ENCODE results near the gene CCDC157.
"Not testable (repeated sequence)": the region's sequence is repeated elsewhere in the genome, so short reads cannot be mapped to it uniquely, and the experiment has no call there.

- TF ChIP-seq POLR2A, CTCF (IDR thresholded peaks at IDR 0.05): not testable (repeated sequence)
These were observed 45.9 kb downstream of the CCDC157 start for GRCh38 chr22:30402766-30403104.
